Left ventricle myocardium inferior (tissue), 1 donor: ENCODE measurements around the gene MOB4. TPM values are rescaled to one million over a fixed set of nuclear protein-coding genes. Genes with fewer than 3 reads are reported as not detected.

Experiments used
- DNase-seq: peaks from one replicate; pipeline ENCODE4 v3.0.0-alpha.2; 2020
- H3K27ac ChIP-seq: fragments of 200-600 bp; replicated peaks from 2 replicates; pipeline ENCODE4 v1.8.0; 2021
- H3K27me3 ChIP-seq: fragments of 200-600 bp; 2 replicates; pipeline ENCODE4 v1.8.0; 2021; ENCODE audit warnings: low read depth
- H3K36me3 ChIP-seq: fragments of 200-600 bp; 2 replicates; pipeline ENCODE4 v1.8.0; 2021
- H3K4me1 ChIP-seq: fragments of 200-600 bp; 2 replicates; pipeline ENCODE4 v1.8.0; 2021
- H3K4me3 ChIP-seq: fragments of 200-600 bp; 2 replicates; pipeline ENCODE4 v1.8.0; 2021; ENCODE audit warnings: mild to moderate bottlenecking, moderate library complexity
- H3K9me3 ChIP-seq: fragments of 200-600 bp; replicated peaks from 2 replicates; pipeline ENCODE4 v1.8.0; 2021
- intact Hi-C: fragments of 100-400 bp; cut with micrococcal nuclease; formaldehyde crosslinking; loops from one replicate; pipeline ENCODE4 v1.11.0; 2022
- total RNA-seq: library from RNA; stranded (reverse); fragmentation: NEBNext Ultra II Directional; extraction: Animal tissue kit (Norgen Biotek cat#: 25700); gene quantifications from one replicate; pipeline ENCODE4 v1.2.1, GENCODE V29; 2021
- TF ChIP-seq, protein P1 (sequence below): fragments of 200-600 bp; IDR thresholded peaks from 2 replicates; pipeline ENCODE4 v1.8.0; 2021; ENCODE audit warnings: antibody characterized with exemption, mild to moderate bottlenecking, borderline replicate concordance
- donor health status: DM: no; HTN: yes; CAD: no; lungs with severe emphysema.

MOB4 gene
- total RNA-seq, 1 donor from 2014 or later: 35.7 TPM

GRCh38 chr2:197558393-197558792 is 42.5 kb downstream of the MOB4 start:
- Histone ChIP-seq H3K27ac (no peak overlapping the region), H3K36me3 (peaks cover 18% of the 10 kb centered on the region), H3K9me3 (no peaks in the 10 kb centered on the region), H3K27me3 (no peaks in the 10 kb centered on the region), H3K4me3 (no peak overlapping the region), H3K4me1 (peaks cover 11% of the 10 kb centered on the region)
- TF ChIP-seq, protein P1, sequence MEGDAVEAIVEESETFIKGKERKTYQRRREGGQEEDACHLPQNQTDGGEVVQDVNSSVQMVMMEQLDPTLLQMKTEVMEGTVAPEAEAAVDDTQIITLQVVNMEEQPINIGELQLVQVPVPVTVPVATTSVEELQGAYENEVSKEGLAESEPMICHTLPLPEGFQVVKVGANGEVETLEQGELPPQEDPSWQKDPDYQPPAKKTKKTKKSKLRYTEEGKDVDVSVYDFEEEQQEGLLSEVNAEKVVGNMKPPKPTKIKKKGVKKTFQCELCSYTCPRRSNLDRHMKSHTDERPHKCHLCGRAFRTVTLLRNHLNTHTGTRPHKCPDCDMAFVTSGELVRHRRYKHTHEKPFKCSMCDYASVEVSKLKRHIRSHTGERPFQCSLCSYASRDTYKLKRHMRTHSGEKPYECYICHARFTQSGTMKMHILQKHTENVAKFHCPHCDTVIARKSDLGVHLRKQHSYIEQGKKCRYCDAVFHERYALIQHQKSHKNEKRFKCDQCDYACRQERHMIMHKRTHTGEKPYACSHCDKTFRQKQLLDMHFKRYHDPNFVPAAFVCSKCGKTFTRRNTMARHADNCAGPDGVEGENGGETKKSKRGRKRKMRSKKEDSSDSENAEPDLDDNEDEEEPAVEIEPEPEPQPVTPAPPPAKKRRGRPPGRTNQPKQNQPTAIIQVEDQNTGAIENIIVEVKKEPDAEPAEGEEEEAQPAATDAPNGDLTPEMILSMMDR: no peak
- intact Hi-C loops: no loop called here
- no peak for DNase-seq

- H3K36me3 ChIP-seq: peaks cover 5% of the 10 kb centered on the region
- no peak for DNase-seq
- H3K4me1 ChIP-seq: peaks cover 11% of the 10 kb centered on the region
- H3K9me3 ChIP-seq: peaks cover 5% of the 10 kb centered on the region
- H3K27me3 ChIP-seq: no peaks in the 10 kb centered on the region
- intact Hi-C loops: no loop called here
- H3K4me3 ChIP-seq: no peak overlapping the region
- no peak overlapping the region for H3K27ac ChIP-seq
- TF ChIP-seq, protein P1: no peak
These were observed 43.8 kb downstream of the MOB4 start for GRCh38 chr2:197559681-197560080.

DNA sequence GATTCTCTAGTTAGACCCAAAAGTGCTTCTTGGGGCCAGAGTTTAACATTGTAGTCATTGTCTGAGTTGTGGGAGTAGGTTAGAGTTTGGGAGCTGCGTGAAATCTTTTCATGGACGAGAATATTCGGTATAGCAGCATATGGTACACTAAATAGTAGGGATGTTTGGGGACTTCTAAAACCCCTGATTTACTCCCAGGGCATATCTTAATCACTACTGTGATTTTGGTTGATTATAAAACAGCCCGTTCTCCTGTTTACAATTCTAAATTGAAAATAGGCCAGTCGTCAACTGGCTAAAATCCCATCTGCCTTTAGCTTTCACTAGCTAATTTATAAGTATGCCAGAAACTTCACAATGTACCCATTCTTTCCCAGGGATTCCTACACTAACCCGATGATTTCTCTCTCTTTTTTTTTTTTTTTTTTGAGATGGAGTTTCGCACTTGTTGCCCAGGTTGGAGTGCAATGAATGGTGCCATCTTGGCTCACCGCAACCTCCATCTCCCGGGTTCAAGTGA is 44.3 kb downstream of the MOB4 start:
- Histone ChIP-seq H3K27ac (no peak overlapping the region), H3K9me3 (peaks cover 5% of the 10 kb centered on the region), H3K4me3 (no peak overlapping the region), H3K36me3 (peaks cover under 1% of the 10 kb centered on the region), H3K4me1 (peaks cover 11% of the 10 kb centered on the region), H3K27me3 (no peaks in the 10 kb centered on the region)
- TF ChIP-seq, protein P1: no peak
- no peak for DNase-seq
- intact Hi-C loops: no loop called here

GRCh38 chr2:197571627-197572271 is 55.9 kb downstream of the MOB4 start:
- Histone ChIP-seq H3K36me3 (peaks cover 12% of the 10 kb centered on the region), H3K4me1 (peaks cover 10% of the 10 kb centered on the region), H3K9me3 (peaks cover 12% of the 10 kb centered on the region), H3K27ac (peak overlapping the region; percentile 50), H3K27me3 (no peaks in the 10 kb centered on the region), H3K4me3 (no peak overlapping the region)
- no peak for DNase-seq
- TF ChIP-seq, protein P1: no peak
- intact Hi-C loops: no loop called here

- TF ChIP-seq, protein P1: no peak
- H3K4me3 ChIP-seq: no peak overlapping the region
- intact Hi-C loops: no loop called here
These were observed 57.7 kb downstream of the MOB4 start for GRCh38 chr2:197573608-197574007.

More at GRCh38 chr2:197573608-197574007, 57.7 kb downstream of the MOB4 start:
- H3K27ac ChIP-seq: no peak overlapping the region
- DNase-seq: no peak
- H3K4me1 ChIP-seq: peaks cover 20% of the 10 kb centered on the region
- H3K9me3 ChIP-seq: peaks cover 12% of the 10 kb centered on the region
- H3K27me3 ChIP-seq: no peaks in the 10 kb centered on the region
- H3K36me3 ChIP-seq: peaks cover 8% of the 10 kb centered on the region
